NCI-H446 (cell line): ENCODE results near the gene FUT7.
"Not testable (repeated sequence)": the region's sequence is repeated elsewhere in the genome, so short reads cannot be mapped to it uniquely, and the experiment has no call there.

Source experiments
- DNase-seq, 2 experiments: peaks; one replicate each; lab custom pipeline; 2025; lab: John Stamatoyannopoulos, UW

FUT7 gene

DNA sequence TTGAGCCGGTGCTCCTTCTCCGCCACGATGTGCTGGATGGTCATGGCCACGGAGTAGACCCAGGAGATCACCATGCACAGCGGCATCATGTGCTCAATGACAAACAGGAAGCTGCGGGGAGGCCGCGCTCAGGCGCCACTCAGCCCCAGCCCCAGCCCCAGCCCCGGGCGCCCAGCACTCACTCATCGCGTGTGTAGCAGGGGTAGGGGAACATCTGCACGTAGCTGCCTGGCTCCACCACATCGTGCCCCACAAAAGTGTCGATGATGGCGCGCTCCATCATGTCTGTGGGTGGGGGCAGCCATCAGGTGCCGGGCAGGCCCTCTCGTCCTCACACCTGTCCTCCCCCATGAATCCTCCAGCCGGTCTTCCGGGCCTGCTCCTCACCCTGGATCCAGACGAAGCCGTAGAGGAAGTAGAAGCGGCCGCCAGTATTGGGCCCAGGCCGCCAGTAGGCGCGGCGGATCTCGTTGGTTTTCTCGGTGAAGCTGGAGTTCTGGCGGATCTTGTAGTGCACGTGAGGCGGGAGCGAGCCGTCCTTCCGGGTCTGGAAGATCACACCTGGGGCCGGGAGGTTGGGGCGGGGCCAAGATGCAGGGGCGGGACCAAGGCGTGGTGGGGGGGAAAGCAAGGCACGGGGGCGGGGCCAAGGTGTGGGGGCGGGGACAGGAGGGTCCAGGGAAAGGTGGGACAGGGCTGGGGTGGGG lies 13.9 kb downstream of the FUT7 start:
- DNase-seq = no peak

DNA sequence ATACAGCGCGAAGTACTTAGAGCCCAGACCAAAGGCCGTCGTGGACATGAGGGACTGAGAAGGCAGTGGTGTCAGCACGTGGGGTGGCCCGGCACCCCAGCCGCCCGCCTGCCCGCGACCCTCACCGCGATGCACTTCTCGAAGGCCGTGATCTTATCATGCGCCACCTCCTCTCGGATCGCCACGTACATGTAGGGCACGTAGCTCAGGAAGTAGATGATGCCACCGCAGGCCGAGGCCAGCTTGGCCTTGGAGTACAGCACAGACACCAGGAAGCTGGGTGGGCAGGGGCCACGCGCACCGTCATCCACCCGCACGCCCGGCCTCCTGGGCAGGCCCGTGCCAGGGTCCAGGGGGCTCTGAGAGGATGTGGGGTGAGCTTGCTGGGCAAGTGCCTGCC lies 14.8 kb downstream of the FUT7 start:
- no peak for DNase-seq

GRCh38 chr9:137016436-137016835 lies 15.5 kb downstream of the FUT7 start:
- DNase-seq = no peak

- DNase-seq = no peak
Observed at GRCh38 chr9:137015976-137016375, 15.9 kb downstream of the FUT7 start.

- no peak for DNase-seq
Observed at GRCh38 chr9:137015540-137015930, 16.4 kb downstream of the FUT7 start.

DNA sequence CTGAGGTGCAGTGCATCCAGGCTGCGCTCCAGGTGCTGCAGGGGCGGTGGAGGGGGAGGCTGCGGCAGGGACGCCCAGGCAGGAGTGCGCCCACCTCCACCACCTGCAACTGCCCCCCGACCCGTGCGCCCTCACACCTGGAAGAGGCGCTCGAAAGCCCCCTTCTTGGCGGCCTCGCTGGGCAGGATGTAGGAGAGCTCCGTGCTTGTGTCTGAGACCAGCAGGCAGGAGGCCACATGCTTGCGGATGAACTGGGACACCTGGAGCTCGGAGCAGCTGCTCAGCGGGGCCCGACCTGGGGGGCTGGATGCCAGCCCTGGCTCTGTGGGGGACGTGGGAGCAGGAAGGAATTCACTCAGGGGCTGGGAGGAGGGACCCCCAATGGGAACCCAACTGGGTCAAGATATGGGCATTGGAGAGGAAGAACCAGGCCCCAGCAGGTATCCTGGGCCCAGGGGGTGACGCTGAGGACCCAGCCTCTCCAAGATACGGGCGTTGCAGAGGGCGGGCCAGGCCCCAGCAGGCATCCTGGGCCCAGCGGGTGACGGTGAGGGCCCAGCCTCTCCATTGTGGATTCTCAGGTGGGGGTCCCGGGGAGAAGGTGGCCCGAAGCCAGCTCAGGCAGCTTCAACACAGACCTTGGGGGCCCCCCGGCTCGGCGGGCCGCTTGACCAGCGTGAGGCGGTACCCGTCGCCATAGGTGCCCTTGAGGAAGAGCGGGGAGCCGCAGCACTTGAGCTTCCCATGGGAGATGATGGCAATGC lies 16.9 kb downstream of the FUT7 start:
- DNase-seq = no peak

DNA sequence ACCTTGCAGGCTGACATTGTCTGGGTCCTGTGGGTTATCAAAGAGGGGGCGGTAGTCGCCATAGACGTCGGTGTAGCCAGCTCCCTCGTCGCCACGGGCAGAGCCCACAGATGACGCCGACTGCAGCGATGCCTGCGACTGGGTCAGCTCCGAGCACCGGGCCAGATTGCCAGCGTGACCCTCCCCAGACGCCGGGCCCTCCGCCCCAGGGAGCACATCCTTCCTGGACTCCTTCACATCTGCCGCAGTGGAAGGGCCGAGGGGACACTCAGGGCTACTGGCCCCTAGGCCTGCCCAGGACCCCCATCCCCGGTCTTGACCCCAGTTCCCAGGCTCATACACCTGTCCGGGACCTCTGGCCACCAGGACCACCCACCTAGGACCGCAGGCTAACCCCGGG lies 17.7 kb downstream of the FUT7 start:
- DNase-seq = no peak

DNA sequence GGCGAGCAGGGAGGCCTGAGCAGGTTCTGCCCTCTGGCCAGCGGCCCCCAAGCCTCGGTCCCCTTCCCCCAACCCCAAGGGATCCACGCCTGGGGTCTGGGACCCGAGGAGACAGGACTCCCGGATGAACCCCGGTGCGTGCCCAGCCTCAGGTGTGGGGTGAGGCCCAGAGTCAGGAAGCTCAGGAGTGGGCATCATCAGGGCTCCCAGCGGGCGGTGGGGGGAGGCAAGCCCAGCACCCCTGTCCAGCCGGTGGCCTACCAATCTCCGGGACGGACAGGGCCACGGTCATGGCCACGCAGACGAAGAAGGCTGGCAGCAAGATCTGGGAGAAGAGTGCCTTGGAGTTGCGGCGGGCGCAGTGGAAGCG lies 18.3 kb downstream of the FUT7 start:
- DNase-seq = no peak

GRCh38 chr9:137012694-137013570 lies 19.0 kb downstream of the FUT7 start:
- DNase-seq = no peak

DNA sequence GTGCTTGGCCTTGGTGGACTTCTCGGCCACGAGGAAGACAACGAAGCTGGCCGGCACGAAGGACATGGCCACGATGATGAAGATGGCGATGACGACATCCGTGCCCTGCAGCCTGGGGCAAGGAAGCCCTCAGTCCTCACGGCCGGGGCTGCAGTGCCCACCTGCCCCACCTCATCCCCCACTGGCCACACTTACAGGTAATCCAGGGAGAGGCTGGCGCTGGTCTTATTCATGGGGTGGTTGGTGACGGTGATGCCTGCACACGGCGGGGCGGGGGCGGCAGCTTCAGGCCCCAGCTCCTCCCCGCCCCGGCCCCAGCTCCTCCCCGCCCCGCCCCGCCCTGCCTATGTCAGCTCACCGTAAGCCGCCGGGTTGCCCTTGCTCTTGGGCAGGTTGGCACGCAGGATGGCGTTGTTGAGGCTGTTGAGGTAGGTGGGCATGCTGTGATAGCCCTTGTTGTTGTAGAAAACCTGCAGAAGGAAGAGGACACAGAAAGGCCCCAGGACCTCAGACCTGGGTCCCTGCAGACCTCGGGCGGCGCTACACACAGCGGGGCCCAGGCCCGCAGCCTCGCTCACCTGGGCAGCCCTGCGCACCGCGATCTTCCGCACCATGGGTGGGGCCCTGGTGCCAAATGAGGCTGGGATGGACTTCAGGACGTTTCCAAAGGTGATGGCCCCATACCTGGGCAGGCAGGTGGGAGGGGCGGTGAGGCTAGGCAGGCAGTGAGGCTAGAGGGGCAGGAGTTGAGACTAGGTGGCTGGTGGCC lies 19.8 kb downstream of the FUT7 start:
- no peak for DNase-seq

DNA sequence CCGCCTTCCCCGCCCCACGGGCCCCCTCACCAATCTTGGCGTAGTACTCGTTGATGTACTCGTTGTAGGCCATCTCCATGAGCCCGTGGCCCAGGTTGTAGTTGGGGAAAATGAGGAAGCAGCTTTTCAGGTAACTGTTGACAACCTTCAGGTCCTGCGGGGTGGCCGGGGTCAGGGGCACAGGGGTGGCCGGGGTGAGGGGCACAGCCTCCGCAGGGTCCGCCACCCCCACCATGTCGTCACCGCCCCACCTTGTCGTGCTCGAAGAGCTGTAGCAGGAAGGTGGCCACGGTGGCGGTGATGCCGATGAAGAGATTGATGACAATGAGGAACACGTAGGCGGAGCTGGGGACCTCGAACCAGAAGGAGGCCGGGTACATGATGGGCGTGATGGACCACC lies 20.7 kb downstream of the FUT7 start:
- DNase-seq = no peak

DNA sequence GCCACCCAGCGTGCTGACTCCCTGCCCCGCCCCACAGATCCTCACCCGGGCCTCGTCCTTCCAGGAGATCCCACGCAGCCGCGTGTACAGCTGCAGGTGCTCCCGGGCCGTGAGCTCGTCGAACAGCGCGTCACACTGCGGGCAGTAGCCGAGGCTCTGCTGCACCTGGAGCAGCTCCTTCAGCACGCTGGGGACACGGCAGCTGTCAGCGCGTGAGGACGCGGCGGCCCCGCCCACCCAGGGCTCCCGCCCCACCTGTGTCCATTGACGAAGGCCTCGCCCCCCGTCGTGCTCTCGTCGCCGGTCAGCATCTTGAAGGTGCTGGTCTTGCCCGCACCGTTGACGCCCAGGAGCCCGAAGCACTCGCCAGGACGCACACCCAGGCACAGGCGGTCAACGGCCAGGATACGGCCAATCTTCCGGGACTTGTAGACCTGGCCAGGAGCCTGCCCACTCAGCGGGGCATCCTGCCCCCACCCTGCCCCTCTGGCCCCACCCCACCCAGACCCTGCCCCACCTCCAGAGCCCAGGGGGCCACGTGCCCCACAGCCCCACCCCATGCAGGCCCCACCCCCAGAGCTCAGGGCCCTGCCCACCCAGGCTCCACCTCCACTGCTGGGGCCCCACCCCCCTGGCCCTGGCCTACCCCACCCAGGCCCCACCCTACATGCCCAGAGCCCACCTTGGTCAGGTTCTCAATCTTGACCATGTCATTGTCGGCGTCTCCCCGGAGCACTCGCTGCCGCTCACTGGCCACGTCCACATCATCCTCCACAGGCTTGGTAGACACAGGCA lies 21.8 kb downstream of the FUT7 start:
- no peak for DNase-seq

DNA sequence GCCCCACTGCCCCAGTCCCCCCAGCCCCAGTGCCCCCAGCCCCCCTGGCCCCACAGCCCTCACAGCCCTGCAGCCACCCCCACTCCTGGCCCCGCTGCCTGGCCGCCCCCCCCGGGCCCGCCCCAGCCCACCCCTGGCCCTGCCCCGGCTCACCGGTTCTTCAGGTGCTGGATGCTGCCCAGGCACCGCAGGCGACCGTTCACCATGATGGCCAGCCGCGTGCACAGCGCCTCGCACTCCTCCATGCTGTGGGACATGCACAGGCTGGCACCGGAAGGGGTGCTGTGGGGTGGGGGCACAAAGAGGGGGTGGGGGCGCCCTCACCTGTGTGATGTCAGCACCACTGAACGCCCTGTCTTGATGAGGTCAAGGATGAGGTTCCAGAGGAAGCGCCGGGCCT lies 22.7 kb downstream of the FUT7 start:
- no peak for DNase-seq

- no peak for DNase-seq
Observed at GRCh38 chr9:137008312-137008711, 23.6 kb downstream of the FUT7 start.

DNA sequence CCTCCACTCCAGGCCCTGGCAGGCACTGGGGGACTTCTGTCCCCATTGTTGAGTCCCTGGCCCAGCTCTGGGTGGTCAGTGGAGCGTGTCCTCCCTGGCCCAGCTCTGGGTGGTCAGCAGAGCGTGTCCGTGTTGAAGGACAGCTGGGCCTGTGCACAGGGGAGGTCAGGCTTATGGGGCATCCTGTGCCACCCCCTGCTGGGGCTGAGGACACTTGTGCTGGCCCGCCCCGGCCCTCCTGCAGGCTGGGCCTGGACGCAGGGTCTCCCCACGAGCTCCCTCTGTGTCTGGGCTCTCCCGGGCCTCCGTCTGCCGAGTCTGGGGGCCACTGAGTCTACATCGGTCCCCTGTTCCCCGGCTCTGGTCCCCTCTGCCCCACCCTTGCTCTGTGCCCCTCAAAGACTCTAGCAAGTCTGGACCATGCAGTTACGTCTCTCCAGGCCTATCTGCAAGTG lies 24.0 kb downstream of the FUT7 start:
- DNase-seq = no peak

GRCh38 chr9:137007108-137007815 lies 24.6 kb downstream of the FUT7 start:
- DNase-seq = peak in 1 of 2 experiments; percentile 43

GRCh38 chr9:137006116-137007003 lies 25.5 kb downstream of the FUT7 start:
- DNase-seq = no peak

- not testable (repeated sequence) for DNase-seq
Observed at GRCh38 chr9:137004285-137004684, 27.6 kb downstream of the FUT7 start.

DNA sequence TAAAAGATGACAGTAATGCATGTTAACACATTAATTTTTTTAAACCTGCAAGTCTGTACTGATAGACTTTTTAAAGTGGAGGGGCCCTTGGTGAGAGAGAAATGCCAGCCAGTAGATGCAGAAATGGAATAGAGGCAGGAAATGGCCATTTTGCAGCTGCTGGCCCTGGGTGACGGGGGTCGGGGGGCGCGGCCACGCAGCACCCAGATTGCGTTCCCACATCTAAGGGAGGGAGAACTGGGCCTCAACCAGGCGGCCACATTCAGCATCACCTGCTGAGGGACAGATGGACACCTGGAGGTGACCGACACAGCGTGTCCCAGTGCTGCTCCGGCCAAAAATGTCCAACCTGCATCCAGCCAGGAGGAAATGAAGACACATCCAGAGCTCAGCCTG lies 29.2 kb downstream of the FUT7 start:
- no peak for DNase-seq
